DND-41 (cell line): ENCODE results near the gene HERC4.

Source experiments
- ATAC-seq: fragments of 200-7000 bp; cut with Tn5 transposase; 3 replicates; pipeline ENCODE4 v1.9.1; 2021; ENCODE audit warnings: low read depth; ENCODE audit not compliant: insufficient read depth
- DNase-seq: peaks from one replicate; pipeline ENCODE4 v3.0.0-alpha.2; 2020
- H2AFZ ChIP-seq: 2 replicates; pipeline ENCODE4 v1.6.0; 2012; ENCODE audit warnings: low read depth, low read length
- H3K27ac ChIP-seq: 2 replicates; pipeline ENCODE4 v1.5.1; 2012; ENCODE audit warnings: low read length, inconsistent platforms
- H3K27me3 ChIP-seq: fragments of 200-600 bp; sonication (generic); 2 replicates; pipeline ENCODE4 v1.6.0; 2012; ENCODE audit warnings: low read length, mild to moderate bottlenecking, inconsistent platforms; ENCODE audit not compliant: insufficient read depth, poor library complexity
- H3K36me3 ChIP-seq: 2 replicates; pipeline ENCODE4 v1.5.1; 2012; ENCODE audit warnings: low read length, inconsistent platforms; ENCODE audit not compliant: insufficient read depth
- H3K4me1 ChIP-seq: 2 replicates; pipeline ENCODE4 v1.5.1; 2012; ENCODE audit warnings: mild to moderate bottlenecking, low read length; ENCODE audit not compliant: insufficient read depth
- H3K4me2 ChIP-seq: 2 replicates; pipeline ENCODE4 v1.6.0; 2012; ENCODE audit warnings: mild to moderate bottlenecking, moderate library complexity, low read length, inconsistent platforms; ENCODE audit not compliant: insufficient read depth
- H3K4me3 ChIP-seq, 2 experiments: fragments of 200-600 bp in 1 of 2; shearing (Covaris generic) in 1 of 2; 2 replicates each; pipeline ENCODE4 v1.5.1; 2012 to 2016; ENCODE audit warnings: inconsistent platforms in 2 of 2, low read length in 2 of 2, mild to moderate bottlenecking in 2 of 2, low read depth in 1 of 2, moderate library complexity in 1 of 2
- H3K79me2 ChIP-seq: 2 replicates; pipeline ENCODE4 v1.6.0; 2012; ENCODE audit warnings: low read length, inconsistent platforms; ENCODE audit not compliant: insufficient read depth
- H3K9ac ChIP-seq: 2 replicates; pipeline ENCODE4 v1.6.0; 2012; ENCODE audit warnings: low read depth, mild to moderate bottlenecking, inconsistent platforms, low read length, moderate library complexity
- H3K9me3 ChIP-seq: 2 replicates; pipeline ENCODE4 v1.5.1; 2012; ENCODE audit warnings: low read length, moderate library complexity, mild to moderate bottlenecking, inconsistent platforms; ENCODE audit not compliant: insufficient read depth, severe bottlenecking
- H4K20me1 ChIP-seq: 2 replicates; pipeline ENCODE4 v1.6.0; 2012; ENCODE audit warnings: low read length; ENCODE audit not compliant: insufficient read depth
- CTCF ChIP-seq: IDR thresholded peaks from 2 replicates; pipeline ENCODE4 v1.5.1; 2012; ENCODE audit warnings: borderline replicate concordance, low read length, moderate library complexity, mild to moderate bottlenecking; ENCODE audit not compliant: poor library complexity, severe bottlenecking; ENCODE audit errors: extremely low read depth
- EZH2 ChIP-seq: IDR thresholded peaks from 3 replicates; pipeline ENCODE4 v1.6.1; 2012; ENCODE audit warnings: borderline replicate concordance, low read depth, mild to moderate bottlenecking, moderate library complexity, low read length, inconsistent platforms; ENCODE audit not compliant: severe bottlenecking

The HERC4 gene

GRCh38 chr10:67934336-67934735, 140.7 kb downstream of the HERC4 start:
- peaks cover 43% of the 10 kb centered on the region for H3K36me3 ChIP-seq

GRCh38 chr10:67933199-67933598, 141.9 kb downstream of the HERC4 start:
- no peak overlapping the region for H3K9ac ChIP-seq
- H3K9me3 ChIP-seq, result no peaks in the 10 kb centered on the region
- DNase-seq (no peak), ATAC-seq (no peak)
- TF ChIP-seq CTCF (no peak), EZH2 (no peak)
- no peaks in the 10 kb centered on the region for H3K4me1 ChIP-seq
- H3K4me2 ChIP-seq, result no peak overlapping the region
- no peak overlapping the region for H2AFZ ChIP-seq
- H3K36me3 ChIP-seq, result peaks cover 47% of the 10 kb centered on the region; the same call in 1 of the 2 replicates
- H3K27ac ChIP-seq, result no peak overlapping the region
- no peaks in the 10 kb centered on the region for H3K27me3 ChIP-seq
- no peaks in the 10 kb centered on the region for H3K79me2 ChIP-seq
- no peak overlapping the region for H3K4me3 ChIP-seq
- H4K20me1 ChIP-seq, result no peaks in the 10 kb centered on the region

More at GRCh38 chr10:67934336-67934735, 140.7 kb downstream of the HERC4 start:
- Histone ChIP-seq H3K9me3 (no peaks in the 10 kb centered on the region), H3K27me3 (no peaks in the 10 kb centered on the region), H3K4me2 (no peak overlapping the region), H3K4me1 (no peaks in the 10 kb centered on the region), H3K9ac (no peak overlapping the region), H4K20me1 (no peaks in the 10 kb centered on the region), H3K27ac (no peak overlapping the region), H3K4me3 (no peak overlapping the region), H2AFZ (no peak overlapping the region), H3K79me2 (no peaks in the 10 kb centered on the region)
- TF ChIP-seq CTCF (no peak), EZH2 (no peak)
- no peak for ATAC-seq
- DNase-seq, result no peak

- ATAC-seq (no peak), DNase-seq (no peak)
- TF ChIP-seq CTCF (no peak), EZH2 (no peak)
- Histone ChIP-seq H3K27me3 (no peaks in the 10 kb centered on the region), H3K4me1 (no peaks in the 10 kb centered on the region), H3K4me3 (no peak overlapping the region), H3K9me3 (no peaks in the 10 kb centered on the region), H2AFZ (no peak overlapping the region), H4K20me1 (no peaks in the 10 kb centered on the region), H3K4me2 (no peak overlapping the region), H3K36me3 (peaks cover 27% of the 10 kb centered on the region; the same call in 1 of the 2 replicates), H3K9ac (no peak overlapping the region), H3K27ac (no peak overlapping the region), H3K79me2 (no peaks in the 10 kb centered on the region)
Observed at GRCh38 chr10:67926951-67927350, 148.1 kb downstream of the HERC4 start.

- Histone ChIP-seq H3K27me3 (no peaks in the 10 kb centered on the region), H2AFZ (no peak overlapping the region), H3K36me3 (peaks cover 15% of the 10 kb centered on the region; the same call in 1 of the 2 replicates), H4K20me1 (no peaks in the 10 kb centered on the region), H3K4me3 (no peak overlapping the region), H3K9ac (no peak overlapping the region), H3K4me1 (no peaks in the 10 kb centered on the region), H3K9me3 (no peaks in the 10 kb centered on the region), H3K79me2 (no peaks in the 10 kb centered on the region), H3K27ac (no peak overlapping the region), H3K4me2 (no peak overlapping the region)
- DNase-seq, result no peak
- TF ChIP-seq EZH2 (no peak), CTCF (no peak)
- ATAC-seq, result 0 out of 3 replicates have a peak, but pooled peaks have one; percentile 22
Observed at GRCh38 chr10:67925449-67926005, 149.6 kb downstream of the HERC4 start.
